NT2/D1 (cell line): ENCODE data around the gene GPRC5B.

Experiments
- DNase-seq: peaks from one replicate; pipeline ENCODE4 v3.0.0-alpha.2; 2011; ENCODE audit warnings: low read depth, low spot score
- H3K27me3 ChIP-seq: 2 replicates; pipeline ENCODE4 v1.6.0; 2011; ENCODE audit warnings: mild to moderate bottlenecking; ENCODE audit not compliant: insufficient read length, insufficient read depth
- H3K36me3 ChIP-seq: 2 replicates; pipeline ENCODE4 v1.6.1; 2011; ENCODE audit warnings: mild to moderate bottlenecking, low read length, mixed read lengths; ENCODE audit not compliant: insufficient read depth, insufficient read length
- H3K4me1 ChIP-seq: 2 replicates; pipeline ENCODE4 v1.5.1; 2011; ENCODE audit not compliant: insufficient read depth, insufficient read length
- H3K4me3 ChIP-seq: 2 replicates; pipeline ENCODE4 v1.5.1; 2011; ENCODE audit warnings: low read depth; ENCODE audit not compliant: insufficient read length
- H3K9ac ChIP-seq: 2 replicates; pipeline ENCODE4 v1.6.0; 2011; ENCODE audit warnings: low read depth; ENCODE audit not compliant: insufficient read length
- H3K9me3 ChIP-seq: 2 replicates; pipeline ENCODE4 v1.5.1; 2011; ENCODE audit warnings: mild to moderate bottlenecking, low read length; ENCODE audit not compliant: insufficient read depth
- SUZ12 ChIP-seq: IDR thresholded peaks from 2 replicates; pipeline ENCODE4 v1.6.1; 2011; ENCODE audit not compliant: insufficient read length, insufficient read depth; ENCODE audit errors: extremely low read depth
- YY1 ChIP-seq: IDR thresholded peaks from 2 replicates; pipeline ENCODE4 v1.6.1; 2011; ENCODE audit not compliant: insufficient read length, insufficient read depth
- ZNF274 ChIP-seq: IDR thresholded peaks from 2 replicates; pipeline ENCODE4 v1.6.1; 2011; ENCODE audit warnings: mild to moderate bottlenecking, low read depth, low read length

Gene GPRC5B, protein sequence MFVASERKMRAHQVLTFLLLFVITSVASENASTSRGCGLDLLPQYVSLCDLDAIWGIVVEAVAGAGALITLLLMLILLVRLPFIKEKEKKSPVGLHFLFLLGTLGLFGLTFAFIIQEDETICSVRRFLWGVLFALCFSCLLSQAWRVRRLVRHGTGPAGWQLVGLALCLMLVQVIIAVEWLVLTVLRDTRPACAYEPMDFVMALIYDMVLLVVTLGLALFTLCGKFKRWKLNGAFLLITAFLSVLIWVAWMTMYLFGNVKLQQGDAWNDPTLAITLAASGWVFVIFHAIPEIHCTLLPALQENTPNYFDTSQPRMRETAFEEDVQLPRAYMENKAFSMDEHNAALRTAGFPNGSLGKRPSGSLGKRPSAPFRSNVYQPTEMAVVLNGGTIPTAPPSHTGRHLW

DNA sequence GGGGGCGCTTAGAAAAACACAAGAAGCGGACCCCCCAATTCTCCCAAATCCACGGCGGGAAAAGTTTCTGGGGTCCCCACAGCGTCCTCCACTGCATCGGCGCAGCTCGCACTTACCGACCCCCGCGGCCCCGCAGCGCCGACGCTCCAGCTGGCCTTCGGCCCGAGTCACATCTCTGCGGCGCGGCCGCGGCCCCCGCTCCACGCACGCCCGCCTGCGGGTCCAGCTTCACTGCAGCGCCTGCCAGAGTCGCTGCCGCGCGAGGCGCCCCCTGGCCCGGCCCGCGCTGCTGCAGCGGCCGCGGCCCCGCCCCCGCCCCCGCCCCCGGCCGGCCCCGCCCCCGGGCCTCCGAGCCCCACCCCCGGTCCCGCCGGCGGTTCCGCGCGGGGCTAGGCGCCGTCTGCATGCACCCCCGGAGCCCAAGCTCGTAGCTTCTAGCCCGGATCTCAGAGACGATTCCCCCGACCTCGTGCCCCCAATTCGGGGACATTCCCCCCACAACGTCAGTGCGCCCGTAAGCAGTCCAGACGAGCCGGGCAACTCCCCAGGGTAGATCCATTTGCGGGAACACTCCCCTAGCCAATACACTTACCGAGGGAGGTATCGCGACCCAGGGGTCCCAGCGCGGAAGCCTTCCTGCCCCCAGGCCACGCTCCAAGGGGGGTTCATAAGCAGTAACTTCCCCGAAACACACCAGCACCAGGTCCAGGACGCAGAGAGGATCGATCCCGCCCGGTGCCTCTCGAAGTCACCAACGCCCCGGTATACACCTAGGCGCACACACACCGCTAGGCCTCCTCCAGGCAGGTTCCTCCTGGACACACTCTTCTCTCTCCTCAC is at the start of gene GPRC5B:
GPRC5B (minus strand) TSS at position 238 of the 840 bp plus-strand sequence. CDS start 12,003 bp downstream, outside the sequence.
- H3K36me3 ChIP-seq, result peaks cover 12% of the 10 kb centered on the region
- peak within 1 kb of the TSS; percentile 94 for H3K9ac ChIP-seq
- TF ChIP-seq SUZ12 (no peak), ZNF274 (no peak), YY1 (no peak)
- peaks cover 21% of the 10 kb centered on the region for H3K4me1 ChIP-seq
- H3K4me3 ChIP-seq, result peak within 1 kb of the TSS; percentile 85
- peaks cover 16% of the 10 kb centered on the region for H3K27me3 ChIP-seq
- DNase-seq, result no peak
- H3K9me3 ChIP-seq, result no peaks in the 10 kb centered on the region

DNA sequence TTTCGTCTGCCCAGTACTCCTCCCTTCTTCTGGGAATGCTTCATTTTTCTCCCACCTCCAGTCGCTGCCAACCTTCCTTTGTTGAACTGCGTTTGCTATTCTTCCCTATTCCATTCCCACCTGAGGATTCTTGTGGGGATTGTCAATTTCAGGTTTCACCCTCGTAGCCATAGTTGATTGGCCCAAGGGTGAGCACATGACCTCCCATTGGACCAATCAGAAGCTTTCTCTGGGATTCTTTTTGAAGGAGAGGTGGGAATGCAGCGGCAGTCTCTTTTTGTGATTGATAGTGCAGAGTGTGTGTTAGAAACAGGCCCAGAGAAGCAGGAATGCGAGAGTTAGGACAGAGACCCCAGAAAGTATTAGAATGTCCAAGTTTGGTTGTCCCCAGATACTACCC is 49.1 kb upstream of the GPRC5B start:
- no peak overlapping the region for H3K4me3 ChIP-seq
- TF ChIP-seq SUZ12, result no peak
- no peak for TF ChIP-seq YY1
- TF ChIP-seq ZNF274, result no peak
- H3K4me1 ChIP-seq, result peaks cover 3% of the 10 kb centered on the region
- DNase-seq, result no peak
- H3K9ac ChIP-seq, result no peak overlapping the region
- no peaks in the 10 kb centered on the region for H3K9me3 ChIP-seq
- no peaks in the 10 kb centered on the region for H3K36me3 ChIP-seq
- no peaks in the 10 kb centered on the region for H3K27me3 ChIP-seq

DNA sequence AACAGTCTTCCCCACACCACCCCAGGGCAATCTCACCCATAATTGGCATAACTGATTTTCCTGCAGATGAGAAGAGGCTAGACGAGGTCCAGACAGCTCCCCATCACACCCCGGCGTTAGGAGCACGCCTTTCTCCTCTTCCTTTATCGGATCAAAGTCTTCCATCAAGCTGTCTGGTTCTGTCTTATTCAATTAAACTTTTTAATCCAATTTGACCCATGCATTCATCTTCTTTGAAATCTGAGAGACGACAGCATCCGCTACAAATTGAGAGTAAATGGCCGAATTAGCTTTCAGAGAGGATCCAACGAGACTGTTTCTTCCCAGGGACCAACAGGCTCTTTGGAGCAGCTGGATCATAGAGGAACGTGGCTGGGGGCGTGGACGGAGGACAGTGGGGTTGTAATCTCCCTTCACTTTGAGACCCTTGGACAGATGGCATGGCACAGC is 44.4 kb upstream of the GPRC5B start:
- DNase-seq, result no peak

DNA sequence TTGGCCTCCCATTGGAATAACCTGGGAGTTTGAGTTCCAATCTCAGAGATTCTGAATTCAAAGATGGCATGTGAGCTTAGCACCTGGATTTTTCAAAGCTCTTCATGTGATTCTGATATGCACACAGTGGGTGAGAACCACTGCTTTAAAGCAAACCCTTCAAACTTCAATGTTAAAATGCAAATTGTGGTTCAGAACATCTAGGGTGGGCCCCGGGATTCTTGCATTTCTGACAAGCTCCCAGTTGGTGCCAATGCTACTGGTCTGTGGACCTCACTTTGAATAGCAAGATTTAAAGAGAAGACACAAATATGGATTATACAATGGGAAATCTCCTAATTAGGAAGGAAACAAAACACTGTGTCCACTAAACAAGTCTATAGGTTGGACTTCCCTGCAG is 43.8 kb upstream of the GPRC5B start:
- no peak for DNase-seq
- Histone ChIP-seq H3K27me3 (no peaks in the 10 kb centered on the region), H3K4me3 (no peak overlapping the region), H3K9me3 (0 out of 2 replicates have a peak, but pooled peaks cover 5% of the 10 kb centered on the region), H3K36me3 (no peaks in the 10 kb centered on the region), H3K4me1 (no peaks in the 10 kb centered on the region), H3K9ac (no peak overlapping the region)
- TF ChIP-seq SUZ12 (no peak), YY1 (no peak), ZNF274 (no peak)

More for the DNA sequence above, 44.4 kb upstream of the GPRC5B start:
- no peak overlapping the region for H3K9ac ChIP-seq
- H3K9me3 ChIP-seq, result 0 out of 2 replicates have a peak, but pooled peaks cover 5% of the 10 kb centered on the region
- no peaks in the 10 kb centered on the region for H3K36me3 ChIP-seq
- no peaks in the 10 kb centered on the region for H3K4me1 ChIP-seq
- H3K27me3 ChIP-seq, result no peaks in the 10 kb centered on the region
- TF ChIP-seq ZNF274, result no peak
- TF ChIP-seq SUZ12, result no peak
- TF ChIP-seq YY1, result no peak
- H3K4me3 ChIP-seq, result no peak overlapping the region

DNA sequence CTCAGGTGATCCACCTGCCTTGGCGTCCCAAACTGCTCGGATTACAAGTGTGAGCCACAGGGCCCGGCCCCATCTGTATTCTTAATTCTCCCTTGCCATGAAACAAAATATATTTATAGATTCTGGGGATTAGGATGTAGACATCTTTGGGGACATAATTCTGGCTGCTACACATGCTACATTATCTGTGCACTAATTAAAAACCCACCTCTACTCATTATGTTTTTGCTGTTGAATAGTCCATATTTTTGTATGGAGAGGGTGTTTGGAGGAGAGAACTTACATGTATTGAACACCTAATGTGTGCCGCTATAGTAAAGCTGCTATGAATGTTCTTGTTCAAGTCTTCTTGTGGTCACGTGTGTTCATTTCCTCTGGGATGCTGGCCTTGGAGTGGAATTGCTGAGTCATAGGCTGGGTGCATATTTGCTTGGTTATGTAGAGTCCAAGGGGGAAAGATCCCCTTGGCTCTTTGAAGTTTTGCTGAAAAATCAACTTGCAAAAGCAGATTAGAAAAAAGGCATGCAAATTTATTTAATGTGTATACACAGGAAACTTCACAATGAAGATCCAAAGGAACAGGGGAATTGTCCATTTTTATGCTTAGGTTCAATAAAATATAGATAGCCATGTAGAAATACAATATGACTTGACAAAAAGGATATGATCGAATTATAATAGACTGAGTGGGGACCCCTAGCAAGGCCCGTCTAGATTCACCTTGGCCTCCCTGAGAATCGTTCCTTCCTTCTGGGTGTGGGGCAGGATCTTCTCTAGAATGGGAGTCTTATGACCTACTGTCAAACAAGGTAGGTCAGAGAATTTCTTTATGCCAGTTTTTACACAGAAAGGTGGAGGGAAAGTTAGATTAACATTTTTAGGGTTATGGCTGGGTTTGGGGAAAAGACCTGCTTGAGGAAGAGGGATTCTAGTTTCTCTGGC is 42.1 kb upstream of the GPRC5B start:
- no peak for DNase-seq
- Histone ChIP-seq H3K9ac (no peak overlapping the region), H3K36me3 (no peaks in the 10 kb centered on the region), H3K9me3 (0 out of 2 replicates have a peak, but pooled peaks cover 5% of the 10 kb centered on the region), H3K4me1 (no peaks in the 10 kb centered on the region), H3K4me3 (no peak overlapping the region), H3K27me3 (no peaks in the 10 kb centered on the region)
- TF ChIP-seq ZNF274 (no peak), SUZ12 (no peak), YY1 (no peak)

DNA sequence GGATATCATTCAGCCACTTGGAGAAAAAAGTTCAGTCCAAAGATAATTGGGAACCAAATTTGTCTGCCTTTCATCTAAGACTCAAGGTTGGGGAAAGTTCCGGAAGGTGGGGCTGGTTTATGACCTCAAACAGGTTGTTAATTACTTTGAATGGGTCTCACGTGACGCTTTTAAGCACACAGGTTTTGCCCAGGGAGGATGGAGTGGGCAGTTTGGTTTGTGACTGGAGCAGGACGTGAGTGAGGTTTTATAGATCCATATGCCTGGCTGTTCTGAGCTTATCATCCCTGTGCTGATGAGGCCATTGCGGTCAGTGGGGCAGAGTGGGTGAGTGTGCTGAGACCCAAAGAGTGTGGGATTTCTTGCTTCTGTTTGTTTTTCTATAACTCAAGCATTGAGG is 38.7 kb upstream of the GPRC5B start:
- Histone ChIP-seq H3K4me1 (no peaks in the 10 kb centered on the region), H3K9me3 (0 out of 2 replicates have a peak, but pooled peaks cover 5% of the 10 kb centered on the region), H3K9ac (no peak overlapping the region), H3K27me3 (no peaks in the 10 kb centered on the region), H3K36me3 (no peaks in the 10 kb centered on the region), H3K4me3 (no peak overlapping the region)
- no peak for DNase-seq
- TF ChIP-seq ZNF274 (no peak), SUZ12 (no peak), YY1 (no peak)
